HG03571 (cell line): ENCODE data around the gene ANKK1.

ENCODE experiments used
- ATAC-seq: cut with Tn5 transposase; IDR thresholded peaks from one replicate; pipeline ENCODE4 v1.9.1; 2021; ENCODE audit not compliant: unreplicated experiment

The ANKK1 gene

DNA sequence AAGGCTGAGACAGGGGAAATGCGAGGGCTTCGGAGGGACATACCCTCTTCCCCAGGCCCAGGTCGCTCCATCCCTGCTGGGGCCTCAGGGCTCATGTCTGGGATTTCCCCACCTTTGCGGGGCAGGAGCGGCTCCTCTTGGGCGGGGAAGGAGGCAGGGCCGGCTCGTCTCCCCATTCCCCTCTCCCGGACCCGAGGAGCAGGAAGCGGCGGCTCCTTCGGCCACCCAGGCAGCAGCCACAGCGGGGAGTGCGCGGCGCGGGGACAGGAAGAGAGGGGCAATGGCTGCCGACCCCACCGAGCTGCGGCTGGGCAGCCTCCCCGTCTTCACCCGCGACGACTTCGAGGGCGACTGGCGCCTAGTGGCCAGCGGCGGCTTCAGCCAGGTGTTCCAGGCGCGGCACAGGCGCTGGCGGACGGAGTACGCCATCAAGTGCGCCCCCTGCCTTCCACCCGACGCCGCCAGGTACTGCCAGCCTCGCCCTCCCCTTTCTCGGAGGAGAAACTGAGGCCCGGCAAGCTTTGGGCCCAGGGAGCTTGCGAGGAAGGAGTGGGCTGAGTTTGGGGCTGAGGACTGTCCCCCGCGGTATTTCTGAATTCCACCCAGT, at the start of gene ANKK1:
Gene ANKK1, plus strand, starts transcription at position 175 of the 607 bp plus-strand sequence. Its CDS starts 106 bp downstream, at position 281.
- no peak for ATAC-seq

DNA sequence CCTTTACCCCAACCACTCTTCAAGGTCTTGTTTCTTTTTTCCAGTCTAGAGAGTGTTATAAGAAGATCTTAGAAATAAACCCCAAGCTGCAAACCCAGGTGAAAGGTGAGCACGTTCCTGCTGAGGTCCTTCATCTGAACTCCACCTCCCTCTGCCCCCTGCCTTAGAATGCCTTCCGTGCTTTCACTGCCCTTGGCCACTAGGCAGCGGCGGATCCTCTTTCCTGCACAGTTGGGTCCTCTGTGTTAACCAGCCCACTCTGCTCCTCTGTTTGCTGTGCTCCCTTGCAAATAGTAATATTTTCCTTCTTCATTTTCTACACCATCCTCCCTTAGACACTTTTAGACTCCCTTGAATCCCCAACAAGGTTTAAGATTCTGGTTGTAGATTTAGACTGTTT, 48.8 kb upstream of the ANKK1 start:
- no peak for ATAC-seq

DNA sequence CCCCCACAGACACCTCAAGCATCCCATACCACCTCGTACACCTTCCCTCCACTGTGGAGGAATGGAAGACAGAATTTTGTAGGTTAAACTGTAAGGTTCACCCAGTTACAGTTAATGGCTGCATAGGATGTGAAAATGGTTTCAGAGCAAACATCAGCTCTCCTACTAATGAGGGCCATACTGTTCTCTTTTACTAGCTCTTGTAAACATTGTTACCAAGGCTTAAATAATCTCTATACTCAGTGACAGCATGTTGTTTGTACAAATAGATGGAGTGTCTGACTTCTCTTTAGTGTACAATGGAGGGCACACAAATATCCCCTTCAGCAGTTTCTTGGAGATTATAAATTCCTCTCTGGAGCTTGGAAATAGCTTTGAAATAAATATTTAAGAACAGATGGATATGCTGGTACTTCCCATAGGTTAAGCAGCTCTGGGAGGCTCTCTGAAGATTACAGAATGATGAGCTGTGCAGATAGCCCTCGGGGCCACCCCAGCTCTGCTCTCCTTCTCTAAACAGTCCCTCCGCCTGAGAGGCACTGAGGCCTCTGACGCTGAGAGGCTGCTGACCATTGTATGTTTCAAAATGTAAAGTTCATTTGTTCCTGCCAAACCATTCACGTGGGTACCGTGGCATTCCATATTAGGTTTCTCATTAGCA, 47.5 kb upstream of the ANKK1 start:
- no peak for ATAC-seq

DNA sequence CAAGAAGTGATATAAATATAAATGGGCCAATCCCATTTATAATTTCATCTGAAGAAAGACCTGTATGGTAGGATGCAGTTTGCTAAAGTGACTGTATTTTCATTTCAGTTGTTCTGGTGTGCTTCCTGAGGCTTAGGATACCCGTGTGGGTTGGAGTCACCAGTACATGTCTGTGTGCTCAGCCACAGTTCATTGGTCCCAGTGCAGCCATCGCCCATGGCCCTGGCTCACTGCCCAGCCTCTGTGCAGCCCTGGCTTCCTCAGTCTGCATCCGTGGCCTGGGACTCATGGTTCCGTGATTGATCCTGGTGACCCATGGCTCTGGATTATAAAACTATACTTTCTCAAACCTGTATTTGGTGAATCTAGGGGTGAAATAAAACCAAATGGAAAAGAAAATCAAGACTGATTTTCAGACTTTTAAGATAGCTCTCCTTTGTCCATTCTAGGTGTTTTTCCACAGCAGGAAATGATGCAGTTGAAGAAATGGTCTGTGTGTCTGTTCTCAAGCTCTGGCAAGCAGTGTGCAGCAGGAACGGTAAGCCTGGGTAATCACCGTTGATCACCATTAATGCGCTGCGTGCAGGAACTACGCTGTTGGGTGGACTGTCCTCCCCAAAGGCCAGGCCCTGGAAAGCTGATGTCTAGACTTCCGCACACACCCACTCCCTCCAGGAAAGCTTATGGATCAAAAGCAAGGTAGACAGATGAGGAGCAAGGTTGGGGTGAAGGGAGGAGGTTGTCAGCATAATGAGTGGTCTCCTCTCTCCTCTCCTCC, 46.0 kb upstream of the ANKK1 start:
- no peak for ATAC-seq

DNA sequence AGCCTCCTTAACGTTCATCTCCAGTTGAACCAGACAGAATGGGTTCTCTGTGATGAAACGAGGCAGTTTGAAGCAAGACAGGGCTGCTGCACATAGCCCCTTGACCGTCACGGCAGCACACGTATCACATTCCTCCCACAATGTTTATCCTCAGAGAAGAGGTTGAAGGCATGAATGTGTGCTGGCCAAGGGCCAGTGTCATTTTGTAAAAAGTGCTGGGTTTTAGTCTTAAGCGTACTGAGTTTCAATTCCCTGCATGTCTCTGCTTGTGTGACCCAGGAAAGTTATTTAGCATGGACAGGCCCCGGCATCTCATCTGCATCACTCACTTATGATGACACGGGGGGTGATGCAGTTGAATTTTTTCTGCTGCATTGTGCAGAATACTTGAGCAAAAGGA, 41.6 kb upstream of the ANKK1 start:
- ATAC-seq, result no peak

GRCh38 chr11:113349528-113349927, 38.1 kb upstream of the ANKK1 start:
- no peak for ATAC-seq

GRCh38 chr11:113350336-113351067, 37.1 kb upstream of the ANKK1 start:
- ATAC-seq, result no peak

- ATAC-seq, result no peak
Observed at GRCh38 chr11:113351068-113351450, 36.5 kb upstream of the ANKK1 start.

DNA sequence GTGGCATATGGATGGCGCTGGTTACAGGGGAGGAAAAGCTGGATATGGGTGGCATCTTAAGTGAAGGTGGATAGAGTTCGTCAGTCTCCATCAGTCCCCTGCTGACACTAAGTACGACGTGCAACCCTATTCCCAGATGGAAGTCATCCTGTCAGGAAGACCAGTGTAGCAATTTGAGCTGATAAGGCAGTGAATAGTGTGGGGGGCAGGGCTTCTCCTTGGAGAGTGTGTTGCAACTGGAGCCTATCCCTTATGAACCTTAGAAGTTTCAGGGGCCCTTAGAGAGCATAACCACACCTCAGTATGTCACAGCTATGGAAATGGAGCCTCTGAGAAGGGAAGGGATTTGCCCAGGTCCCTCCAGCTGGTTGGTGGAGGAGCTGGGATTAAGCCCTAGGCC, 36.1 kb upstream of the ANKK1 start:
- no peak for ATAC-seq

DNA sequence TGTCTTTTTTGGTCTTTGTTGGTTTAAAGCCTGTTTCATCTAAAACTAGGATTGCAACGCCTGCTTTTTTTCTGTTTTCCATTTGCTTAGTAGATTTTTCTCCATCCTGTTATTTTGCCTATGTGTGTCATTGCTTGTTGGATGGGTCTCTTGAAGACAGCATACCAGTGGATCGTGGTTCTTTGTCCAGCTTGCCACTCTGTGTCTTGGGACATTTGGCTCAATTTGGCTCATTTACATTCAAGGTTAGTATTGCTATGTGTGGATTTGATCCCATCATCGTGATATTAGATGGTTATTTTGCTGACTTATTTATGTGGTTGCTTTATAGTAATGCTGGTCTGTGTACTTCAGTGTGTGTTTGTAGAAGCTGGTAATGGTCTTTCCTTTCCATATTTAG, 31.4 kb upstream of the ANKK1 start:
- ATAC-seq, result no peak

DNA sequence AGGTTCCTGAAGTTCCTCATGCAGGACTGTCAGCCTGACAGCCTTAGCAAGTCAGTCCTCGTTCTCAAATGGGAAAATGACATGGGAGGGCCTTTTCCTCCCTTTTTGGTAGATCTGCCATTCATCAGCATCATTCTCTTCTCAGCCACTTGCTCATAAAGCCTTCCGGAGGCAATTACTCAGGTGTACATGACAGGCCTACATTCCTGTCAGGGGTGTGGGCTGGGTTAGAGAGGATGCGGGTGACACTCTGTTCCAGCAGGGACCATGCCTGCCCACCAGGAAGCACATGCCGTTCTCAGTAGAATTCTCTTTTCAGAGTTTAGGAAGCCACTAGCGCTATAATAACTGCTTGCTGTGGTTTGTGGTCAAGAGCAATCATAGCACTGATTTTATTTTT, 24.2 kb upstream of the ANKK1 start:
- ATAC-seq, result no peak

GRCh38 chr11:113363996-113364641, 23.5 kb upstream of the ANKK1 start:
- ATAC-seq, result no peak

DNA sequence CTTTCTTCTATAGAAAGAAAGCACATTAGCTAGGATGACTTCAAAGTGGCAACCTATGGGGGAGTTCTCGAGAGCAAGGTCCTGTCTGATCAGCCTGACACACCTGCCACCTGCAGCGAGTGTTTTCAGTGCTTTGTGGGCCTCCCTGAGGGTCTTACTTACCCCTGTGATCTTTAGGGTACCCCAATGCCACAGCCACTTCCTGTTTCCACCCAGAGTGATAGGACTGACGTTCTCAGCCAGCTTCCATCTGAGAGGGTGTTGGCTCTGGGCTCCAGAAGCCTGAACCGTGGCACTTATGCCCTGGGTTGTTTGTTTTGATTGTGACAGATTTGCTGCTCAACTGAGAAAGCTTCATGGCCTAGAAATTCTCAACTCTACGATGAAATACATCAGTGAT, 21.7 kb upstream of the ANKK1 start:
- no peak for ATAC-seq

GRCh38 chr11:113369411-113369810, 18.2 kb upstream of the ANKK1 start:
- no peak for ATAC-seq

GRCh38 chr11:113370634-113371033, 16.9 kb upstream of the ANKK1 start:
- no peak for ATAC-seq

- ATAC-seq, result no peak
Observed at GRCh38 chr11:113372309-113372708, 15.3 kb upstream of the ANKK1 start.

GRCh38 chr11:113373306-113373705, 14.3 kb upstream of the ANKK1 start:
- no peak for ATAC-seq

DNA sequence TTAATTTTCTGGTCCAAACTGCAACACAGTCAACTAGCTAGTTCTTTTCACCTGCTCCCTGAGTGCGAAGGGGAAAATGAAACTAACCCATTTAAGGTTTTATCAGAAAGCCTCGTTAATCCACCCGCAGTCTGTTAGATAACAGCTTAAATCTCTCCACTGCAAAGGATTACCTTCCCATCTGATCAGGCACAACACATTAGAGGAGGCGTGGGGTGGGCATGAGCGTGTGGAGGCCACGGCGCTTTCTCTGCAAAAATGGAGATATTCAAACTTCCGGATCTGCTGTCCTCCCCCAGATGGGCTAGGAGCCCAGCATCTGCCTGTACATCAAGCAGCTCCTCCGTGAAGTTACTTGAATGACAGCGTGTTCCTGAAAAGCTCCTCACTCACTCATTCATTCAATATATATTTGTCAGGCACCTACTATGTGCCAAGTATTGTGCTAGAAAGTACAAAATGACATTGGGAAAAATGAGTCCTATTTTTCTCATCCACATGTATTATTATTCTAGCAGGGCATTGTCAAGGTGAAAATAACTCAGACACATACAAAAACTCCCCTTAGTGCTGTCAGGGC, 13.5 kb upstream of the ANKK1 start:
- ATAC-seq, result no peak

GRCh38 chr11:113375402-113375801, 12.2 kb upstream of the ANKK1 start:
- ATAC-seq, result no peak

- no peak for ATAC-seq
Observed at GRCh38 chr11:113376156-113376555, 11.4 kb upstream of the ANKK1 start.
